T-helper 9 cell (primary cell): ENCODE results near the gene SRD5A3.

Experiments
- DNase-seq: peaks from one replicate; pipeline ENCODE4 v3.0.0-alpha.2; 2020

SRD5A3 gene

GRCh38 chr4:55378617-55379467 is 32.8 kb downstream of the SRD5A3 start:
- DNase-seq, result no peak

GRCh38 chr4:55380576-55380975 is 34.5 kb downstream of the SRD5A3 start:
- DNase-seq, result no peak

- DNase-seq, result no peak
Measured at GRCh38 chr4:55381502-55381901, 35.5 kb downstream of the SRD5A3 start.

GRCh38 chr4:55382488-55383003 is 36.5 kb downstream of the SRD5A3 start:
- DNase-seq, result no peak

- no peak for DNase-seq
Measured at GRCh38 chr4:55385201-55385649, 39.2 kb downstream of the SRD5A3 start.

- DNase-seq, result no peak
Measured at GRCh38 chr4:55386073-55386472, 40.0 kb downstream of the SRD5A3 start.

GRCh38 chr4:55386840-55387239 is 40.8 kb downstream of the SRD5A3 start:
- DNase-seq, result no peak

GRCh38 chr4:55393461-55394320 is 47.6 kb downstream of the SRD5A3 start:
- DNase-seq, result no peak

- no peak for DNase-seq
Measured at GRCh38 chr4:55395218-55395528, 49.1 kb downstream of the SRD5A3 start.

- DNase-seq, result peak; percentile 85
Measured at GRCh38 chr4:55395529-55396307, 49.7 kb downstream of the SRD5A3 start, which contains the start of gene TMEM165. Gene TMEM165 (plus strand): TSS chr4:55395957. CDS start chr4:55396190, 233 bp downstream.

GRCh38 chr4:55396308-55397125 is 50.5 kb downstream of the SRD5A3 start:
- DNase-seq, result peak; percentile 16

GRCh38 chr4:55397126-55397436 is 51.0 kb downstream of the SRD5A3 start:
- no peak for DNase-seq

- no peak for DNase-seq
Measured at GRCh38 chr4:55397520-55398321, 51.7 kb downstream of the SRD5A3 start.

- DNase-seq, result no peak
Measured at GRCh38 chr4:55398461-55398860, 52.4 kb downstream of the SRD5A3 start.

- no peak for DNase-seq
Measured at GRCh38 chr4:55398966-55399365, 52.9 kb downstream of the SRD5A3 start.

GRCh38 chr4:55399581-55399980 is 53.5 kb downstream of the SRD5A3 start:
- no peak for DNase-seq

GRCh38 chr4:55405073-55405472 is 59.0 kb downstream of the SRD5A3 start:
- no peak for DNase-seq

GRCh38 chr4:55406545-55406944 is 60.5 kb downstream of the SRD5A3 start:
- no peak for DNase-seq

- no peak for DNase-seq
Measured at GRCh38 chr4:55407119-55407518, 61.1 kb downstream of the SRD5A3 start.

- no peak for DNase-seq
Measured at GRCh38 chr4:55407764-55408163, 61.7 kb downstream of the SRD5A3 start.
